HG03159 (cell line): ENCODE results near the gene ATAD5.
"Not testable (repeated sequence)": the region's sequence is repeated elsewhere in the genome, so short reads cannot be mapped to it uniquely, and the experiment has no call there.

Source experiments
- ATAC-seq: cut with Tn5 transposase; IDR thresholded peaks from one replicate; pipeline ENCODE4 v1.9.1; 2021; ENCODE audit warnings: mild to moderate bottlenecking, moderate library complexity; ENCODE audit not compliant: unreplicated experiment

The ATAD5 gene

DNA sequence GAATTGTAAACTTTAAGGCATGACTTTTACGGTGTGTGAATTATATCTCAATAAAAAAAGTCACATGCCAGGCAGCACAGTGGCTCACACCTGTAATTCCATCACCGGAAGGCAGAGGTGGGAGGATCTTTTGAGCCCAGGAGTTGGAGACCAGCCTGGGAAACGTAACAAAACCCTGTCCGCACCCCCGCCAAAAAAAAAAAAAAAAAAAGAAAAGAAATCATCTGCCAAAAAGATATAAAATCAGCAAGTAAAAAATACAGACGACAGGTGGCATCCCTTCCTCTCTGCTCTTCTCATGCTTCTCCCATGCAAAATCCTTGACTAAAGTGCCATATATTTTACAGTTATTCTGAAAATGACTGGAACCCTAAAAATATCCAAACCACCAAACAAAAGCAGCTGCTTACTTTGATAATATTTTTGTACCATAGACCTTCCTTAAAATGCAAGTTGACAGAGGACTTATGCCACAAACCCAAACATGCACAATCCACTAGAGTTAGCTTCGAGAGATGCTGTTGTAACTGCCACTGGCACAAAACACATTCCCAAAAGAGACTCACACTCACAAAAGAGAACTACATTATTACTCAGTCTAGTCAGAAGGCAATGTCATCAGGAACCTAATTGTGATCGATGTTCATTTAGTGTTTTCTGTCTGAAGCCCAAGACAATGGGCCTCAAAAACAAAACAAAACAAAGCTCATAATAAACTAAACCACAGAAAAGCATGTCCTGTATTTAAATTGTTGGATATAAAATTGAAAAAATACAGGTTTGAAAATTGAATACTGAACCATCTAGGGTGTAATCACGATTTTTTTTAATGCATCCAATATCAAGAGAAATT lies 9.7 kb upstream of the ATAD5 start:
- ATAC-seq = no peak

GRCh38 chr17:30822919-30823318 lies 8.8 kb upstream of the ATAD5 start:
- ATAC-seq = not testable (repeated sequence)

GRCh38 chr17:30823421-30823820 lies 8.3 kb upstream of the ATAD5 start:
- no peak for ATAC-seq

DNA sequence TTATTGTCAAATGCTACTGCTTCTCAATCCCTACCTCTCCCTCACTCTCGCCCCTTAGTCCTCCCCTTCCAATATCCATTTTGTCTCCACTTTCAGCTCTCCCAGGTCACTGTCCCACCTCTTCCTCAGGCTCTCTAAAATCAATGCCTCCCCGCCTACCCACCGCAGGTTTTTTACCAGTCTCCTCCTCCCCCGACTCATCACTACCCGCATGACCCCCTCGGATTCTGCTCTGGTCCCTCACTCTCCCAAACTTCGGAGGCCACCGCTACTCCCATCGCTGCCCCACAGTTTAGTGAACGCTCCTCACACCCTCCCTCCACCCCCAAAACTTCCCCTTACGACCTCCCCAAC lies 7.8 kb upstream of the ATAD5 start:
- ATAC-seq = no peak

DNA sequence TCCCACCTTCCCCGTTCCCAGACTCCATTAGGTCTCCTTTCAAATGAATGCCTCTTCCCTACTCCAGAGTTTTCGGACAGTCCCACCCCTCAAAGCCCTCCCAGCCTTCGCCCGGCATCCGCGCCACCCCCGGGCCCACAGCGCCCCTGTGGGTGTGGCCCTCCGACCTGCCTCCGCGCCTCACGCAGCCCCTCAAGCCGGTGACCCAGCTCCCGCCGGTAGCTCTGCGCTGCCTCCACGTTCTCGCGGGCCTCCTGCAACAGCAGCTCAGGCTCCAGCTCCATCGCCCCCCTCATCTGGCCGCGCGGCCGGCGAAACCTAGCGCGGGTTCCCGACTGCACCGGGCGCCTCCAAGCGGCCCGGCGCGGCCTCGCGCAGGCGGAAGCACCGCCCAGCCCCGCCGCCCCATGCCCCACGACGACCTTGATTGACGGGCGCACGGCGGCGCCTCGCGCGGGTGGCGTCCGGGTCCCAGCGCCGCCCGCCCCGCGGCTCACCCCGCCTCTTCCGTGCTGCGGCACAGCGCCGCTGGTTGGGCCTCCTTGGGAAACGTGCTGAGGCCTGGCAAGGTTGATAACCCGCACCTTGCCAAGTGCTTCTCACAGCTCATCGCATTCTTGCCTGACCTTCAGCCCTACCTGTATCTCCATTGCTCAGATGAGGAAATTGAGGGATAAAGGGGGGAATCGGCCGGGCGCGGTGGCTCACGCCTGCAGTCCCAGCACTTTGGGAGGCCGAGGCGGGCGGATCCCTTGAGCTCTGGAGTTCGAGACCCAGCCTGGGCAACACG lies 7.2 kb upstream of the ATAD5 start, which contains the start of gene CRLF3:
Gene CRLF3 (minus strand): TSS at position 337 of the 790 bp plus-strand sequence. CDS start 41 bp downstream, at position 296.
- ATAC-seq = peak; percentile 81

- ATAC-seq = no peak
Observed at GRCh38 chr17:30827082-30827481, 4.7 kb upstream of the ATAD5 start.

GRCh38 chr17:30829022-30829421 lies 2.7 kb upstream of the ATAD5 start:
- no peak for ATAC-seq

DNA sequence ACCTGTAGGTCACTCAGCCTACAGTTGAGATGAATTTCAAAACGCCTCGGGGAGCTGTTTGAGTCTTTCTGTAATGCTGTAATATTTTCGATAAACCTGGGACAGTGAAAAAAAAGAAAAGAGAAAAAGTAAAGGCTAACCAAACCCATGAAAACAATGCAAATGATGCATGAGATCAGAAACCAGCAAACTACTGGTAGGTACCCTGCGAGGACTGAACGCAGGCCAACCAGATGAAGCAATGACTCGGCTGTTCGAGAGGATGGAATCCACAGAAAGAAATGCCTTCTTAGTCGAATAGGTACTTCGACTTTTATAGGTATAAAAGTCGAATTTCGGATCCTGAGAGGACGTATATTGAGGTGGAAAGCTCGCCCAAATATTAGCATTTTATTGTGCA lies 509 bp upstream of the ATAD5 start:
- no peak for ATAC-seq

- no peak for ATAC-seq
Observed at GRCh38 chr17:30832438-30833124, 815 bp downstream of the ATAD5 start.

GRCh38 chr17:30838202-30838807 lies 6.5 kb downstream of the ATAD5 start:
- no peak for ATAC-seq

DNA sequence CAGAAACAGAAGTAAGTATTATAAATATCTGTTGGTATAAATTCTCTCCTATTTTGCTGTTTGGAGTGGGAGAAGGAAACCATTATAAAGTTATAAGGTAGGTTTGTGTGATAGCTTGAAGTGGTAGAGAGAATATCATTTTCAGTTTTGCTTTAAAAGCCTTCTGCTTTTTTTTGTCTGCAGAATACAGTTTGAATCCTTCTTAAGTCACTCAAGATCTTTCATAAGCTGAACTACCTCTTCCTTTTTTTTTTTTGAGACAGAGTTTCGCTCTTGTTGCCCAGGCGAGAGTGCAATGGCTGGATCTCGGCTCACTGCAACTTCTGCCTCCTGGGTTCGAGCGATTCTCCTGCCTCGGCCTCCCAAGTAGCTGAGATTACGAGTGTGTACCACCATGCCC lies 9.0 kb downstream of the ATAD5 start:
- no peak for ATAC-seq

GRCh38 chr17:30848021-30848420 lies 16.3 kb downstream of the ATAD5 start:
- no peak for ATAC-seq

DNA sequence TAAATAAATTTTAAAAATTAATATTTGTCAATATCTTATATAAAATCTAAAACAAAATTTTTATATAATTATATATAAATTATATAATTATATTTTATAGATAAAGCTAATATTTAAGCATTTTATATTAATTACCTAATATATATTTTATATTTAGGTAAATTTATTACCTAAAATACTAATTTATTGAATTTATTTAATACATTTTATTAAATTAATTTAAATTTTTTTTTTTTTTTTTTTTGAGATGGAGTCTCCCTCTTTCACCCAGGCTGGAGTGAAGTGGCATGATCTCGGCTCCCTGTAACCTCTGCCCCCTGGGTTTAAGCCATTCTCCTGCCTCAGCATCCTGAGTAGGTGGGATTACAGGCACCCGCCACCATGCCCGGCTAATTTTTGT lies 22.4 kb downstream of the ATAD5 start:
- no peak for ATAC-seq

- ATAC-seq = no peak
Observed at GRCh38 chr17:30858556-30859250, 26.9 kb downstream of the ATAD5 start.

- no peak for ATAC-seq
Observed at GRCh38 chr17:30864636-30865035, 32.9 kb downstream of the ATAD5 start.

DNA sequence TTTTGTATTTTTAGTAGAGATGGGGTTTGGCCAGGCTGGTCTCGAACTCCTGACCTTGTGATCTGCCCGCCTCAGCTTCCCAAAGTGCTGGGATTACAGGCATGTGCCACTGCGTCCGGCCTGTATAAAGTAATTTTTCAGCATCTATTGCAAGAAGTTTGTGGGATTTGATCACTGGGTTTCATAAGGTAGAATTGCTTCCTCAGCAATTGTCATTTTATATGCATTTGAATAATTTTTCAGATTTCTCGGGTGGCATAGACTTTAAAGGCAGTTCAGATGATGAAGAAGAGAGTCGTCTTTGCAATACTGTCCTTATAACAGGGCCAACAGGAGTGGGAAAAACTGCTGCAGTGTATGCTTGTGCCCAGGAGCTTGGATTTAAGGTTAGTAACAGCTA lies 37.2 kb downstream of the ATAD5 start:
- ATAC-seq = no peak

GRCh38 chr17:30886187-30886586 lies 54.4 kb downstream of the ATAD5 start:
- no peak for ATAC-seq

DNA sequence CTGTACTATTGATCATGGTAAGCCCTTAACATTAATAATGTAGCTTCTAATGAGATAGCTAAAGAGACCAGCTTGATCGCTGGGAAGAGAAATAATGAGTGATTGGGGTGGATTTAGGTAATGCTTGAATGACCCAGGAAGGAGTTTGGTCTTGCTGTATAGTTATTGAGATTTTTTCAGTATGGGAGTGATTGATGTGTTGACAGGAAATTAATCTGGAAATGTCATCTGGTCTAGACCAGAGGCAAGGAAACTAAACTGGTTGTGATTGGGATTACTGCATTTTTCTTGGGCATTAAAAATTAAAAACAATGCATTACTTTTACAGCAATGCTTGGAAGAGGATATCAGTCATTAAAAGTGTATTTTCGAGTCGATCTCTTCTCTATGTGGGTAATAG lies 62.5 kb downstream of the ATAD5 start:
- ATAC-seq = no peak

GRCh38 chr17:30897311-30897710 lies 65.5 kb downstream of the ATAD5 start:
- no peak for ATAC-seq

- peak; percentile 9 for ATAC-seq
Observed at GRCh38 chr17:30905742-30906100, 74.0 kb downstream of the ATAD5 start.
